Activated naive CD4-positive, alpha-beta T cell treated with anti-CD3 and anti-CD28 coated beads, Interleukin-2, amount 50 U/mL, for 72 hours (primary cell): ENCODE results near the gene PLEKHO1. TPM values are rescaled to one million over a fixed set of nuclear protein-coding genes. Genes with fewer than 3 reads are reported as not detected.
"Not testable (repeated sequence)": the region's sequence is repeated elsewhere in the genome, so short reads cannot be mapped to it uniquely, and the experiment has no call there.

Experiments
- ATAC-seq, 2 donors: fragments of 150-1000 bp; cut with Tn5 transposase; 2 replicates each; pipeline ENCODE4 v1.10.0; 2021; ENCODE audit warnings: mild to moderate bottlenecking in 2 of 2, moderate library complexity in 2 of 2
- DNase-seq, 2 donors: peaks; one replicate each; pipeline ENCODE4 v3.0.0; 2021 to 2022; ENCODE audit warnings: low spot score in 2 of 2
- H3K27ac Mint-ChIP-seq, 2 donors: one replicate each; pipeline ENCODE4 v1.8.0; 2022; ENCODE audit warnings: mild to moderate bottlenecking in 2 of 2, mixed read lengths in 2 of 2
- H3K36me3 Mint-ChIP-seq, 2 donors: one replicate each; pipeline ENCODE4 v1.8.0; 2022; ENCODE audit warnings: mixed read lengths in 2 of 2
- H3K9me3 Mint-ChIP-seq, 2 donors: one replicate each; pipeline ENCODE4 v1.8.0; 2022; ENCODE audit warnings: mixed read lengths in 2 of 2
- total RNA-seq, 2 donors: library from RNA; stranded (reverse); gene quantifications; one replicate each; pipeline ENCODE4 v1.2.3, GENCODE V29; 2022

The PLEKHO1 gene, protein sequence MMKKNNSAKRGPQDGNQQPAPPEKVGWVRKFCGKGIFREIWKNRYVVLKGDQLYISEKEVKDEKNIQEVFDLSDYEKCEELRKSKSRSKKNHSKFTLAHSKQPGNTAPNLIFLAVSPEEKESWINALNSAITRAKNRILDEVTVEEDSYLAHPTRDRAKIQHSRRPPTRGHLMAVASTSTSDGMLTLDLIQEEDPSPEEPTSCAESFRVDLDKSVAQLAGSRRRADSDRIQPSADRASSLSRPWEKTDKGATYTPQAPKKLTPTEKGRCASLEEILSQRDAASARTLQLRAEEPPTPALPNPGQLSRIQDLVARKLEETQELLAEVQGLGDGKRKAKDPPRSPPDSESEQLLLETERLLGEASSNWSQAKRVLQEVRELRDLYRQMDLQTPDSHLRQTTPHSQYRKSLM
- total RNA-seq, result 10 to 100 TPM in 1 of 2 donors, 1 to 10 TPM in 1; 6.7 to 14.7 TPM

DNA sequence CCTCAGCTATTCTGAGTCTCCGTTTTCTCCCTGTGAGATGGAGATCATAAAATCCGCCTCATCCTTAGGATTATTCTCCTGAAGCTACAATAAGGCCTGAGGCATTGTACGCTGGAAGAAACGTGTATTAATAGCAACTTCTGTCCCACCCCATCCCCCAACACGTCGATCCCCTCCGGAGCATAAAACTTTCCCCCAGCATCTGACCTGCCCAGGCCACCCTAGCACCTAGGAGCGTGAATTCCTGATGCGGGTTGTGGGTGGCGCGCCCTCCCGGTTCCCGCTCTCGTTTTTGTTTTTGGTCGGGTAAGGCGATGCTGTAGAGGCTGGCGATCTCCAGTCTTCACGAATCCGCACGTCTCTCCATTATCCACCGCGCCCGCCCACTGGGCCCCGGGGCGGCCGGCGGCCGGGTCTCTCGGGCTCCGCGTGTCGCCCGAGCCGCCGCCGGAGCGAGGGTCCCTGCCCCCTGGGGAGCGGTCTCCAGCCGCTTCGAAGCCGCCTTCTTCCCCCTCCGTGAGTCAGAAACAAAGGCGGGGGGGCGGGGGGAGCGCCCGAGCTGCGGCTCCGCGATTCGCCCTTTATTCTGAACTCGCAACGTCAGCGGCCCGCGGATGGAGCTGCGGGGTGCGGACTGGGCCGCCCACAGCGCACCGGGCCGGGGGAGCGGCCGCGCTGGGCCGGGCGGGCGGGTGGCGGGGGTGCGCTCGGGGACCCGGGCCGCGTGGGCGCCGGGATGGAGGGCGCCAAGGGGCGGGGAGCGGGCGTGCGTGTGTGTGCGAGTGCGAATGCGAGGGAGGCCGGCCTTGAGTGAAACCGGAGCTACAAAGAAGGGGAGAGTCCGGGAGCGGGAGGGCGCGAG, at the start of gene PLEKHO1:
Gene PLEKHO1, plus strand, starts transcription at position 646 of the 862 bp plus-strand sequence. CDS start 342 bp downstream, outside the sequence.
- DNase-seq (peak; percentile 65 to 73), ATAC-seq (peak; percentile 82 to 89)
- Mint-ChIP-seq H3K27ac (peak within 1 kb of the TSS in 1 of 2 donors; percentile 5), H3K9me3 (no peaks in the 10 kb centered on the region), H3K36me3 (peaks cover 0 to 16% of the 10 kb centered on the region in 2 donors)

- no peak overlapping the region for H3K27ac Mint-ChIP-seq
- no peak for ATAC-seq
- H3K36me3 Mint-ChIP-seq, result peaks cover 0 to 35% of the 10 kb centered on the region in 2 donors
Measured at GRCh38 chr1:150102986-150103385, 46.7 kb upstream of the PLEKHO1 start.

DNA sequence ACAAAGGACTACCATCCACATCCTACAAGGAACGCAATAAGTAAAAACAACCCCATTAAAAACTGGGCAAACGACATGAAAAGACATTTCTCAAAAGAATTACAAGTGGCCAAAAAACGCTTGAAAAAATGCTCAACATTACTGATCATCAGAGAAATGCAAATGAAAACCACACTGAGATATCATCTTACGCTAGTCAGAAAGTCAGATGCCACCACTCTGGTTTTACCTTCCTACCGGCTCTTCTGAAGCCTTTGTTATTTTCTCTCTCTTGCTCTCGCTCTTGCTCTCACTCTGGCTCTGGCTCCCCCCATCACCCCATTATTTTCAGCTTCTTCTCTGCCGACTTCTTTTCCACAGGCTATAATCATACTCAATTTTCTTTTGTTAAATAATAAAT, 43.4 kb upstream of the PLEKHO1 start:
- ATAC-seq (peak; percentile 69 to 81), DNase-seq (no peak)
- Mint-ChIP-seq H3K27ac (peak overlapping the region; percentile 60 to 78), H3K36me3 (peaks cover 0 to 29% of the 10 kb centered on the region in 2 donors), H3K9me3 (peaks cover 0 to 5% of the 10 kb centered on the region in 2 donors)

More at GRCh38 chr1:150102986-150103385, 46.7 kb upstream of the PLEKHO1 start:
- DNase-seq, result no peak
- peaks cover 0 to 4% of the 10 kb centered on the region in 2 donors for H3K9me3 Mint-ChIP-seq

DNA sequence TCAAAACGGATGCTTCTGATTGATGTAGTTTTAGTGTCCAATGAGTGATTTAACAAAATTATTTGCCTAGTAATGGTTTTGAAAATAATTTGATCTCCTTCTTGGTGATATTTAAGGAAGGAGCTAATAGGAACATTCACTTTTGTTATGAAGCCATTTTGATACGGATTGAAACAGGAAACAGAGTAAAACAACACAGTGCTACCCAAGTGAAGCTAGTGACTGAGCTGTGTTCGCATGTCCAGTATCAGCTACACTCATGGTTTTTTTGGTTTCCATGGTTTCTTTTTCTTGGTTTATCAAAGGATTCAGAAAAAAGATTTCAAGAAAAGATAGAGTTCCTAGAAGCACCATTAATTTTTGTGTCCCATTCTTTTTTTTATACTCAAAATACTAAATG, 40.1 kb upstream of the PLEKHO1 start:
- DNase-seq, result no peak
- peak overlapping the region in 1 of 2 donors; percentile 79 for H3K27ac Mint-ChIP-seq
- peaks cover 0 to 47% of the 10 kb centered on the region in 2 donors for H3K36me3 Mint-ChIP-seq
- peak; percentile 43 to 73 for ATAC-seq
- H3K9me3 Mint-ChIP-seq, result peaks cover 0 to 9% of the 10 kb centered on the region in 2 donors

- DNase-seq (no peak), ATAC-seq (no peak)
- Mint-ChIP-seq H3K9me3 (peaks cover 3 to 12% of the 10 kb centered on the region in 2 donors), H3K27ac (peak overlapping the region; percentile 63 to 79), H3K36me3 (peaks cover 3 to 47% of the 10 kb centered on the region in 2 donors)
Measured at GRCh38 chr1:150110116-150110515, 39.6 kb upstream of the PLEKHO1 start.

GRCh38 chr1:150111670-150112069, 38.0 kb upstream of the PLEKHO1 start:
- peaks cover 6 to 16% of the 10 kb centered on the region in 2 donors for H3K9me3 Mint-ChIP-seq
- H3K27ac Mint-ChIP-seq, result peak overlapping the region in 1 of 2 donors; percentile 79
- peaks cover 8 to 46% of the 10 kb centered on the region in 2 donors for H3K36me3 Mint-ChIP-seq
- DNase-seq (no peak), ATAC-seq (no peak)

DNA sequence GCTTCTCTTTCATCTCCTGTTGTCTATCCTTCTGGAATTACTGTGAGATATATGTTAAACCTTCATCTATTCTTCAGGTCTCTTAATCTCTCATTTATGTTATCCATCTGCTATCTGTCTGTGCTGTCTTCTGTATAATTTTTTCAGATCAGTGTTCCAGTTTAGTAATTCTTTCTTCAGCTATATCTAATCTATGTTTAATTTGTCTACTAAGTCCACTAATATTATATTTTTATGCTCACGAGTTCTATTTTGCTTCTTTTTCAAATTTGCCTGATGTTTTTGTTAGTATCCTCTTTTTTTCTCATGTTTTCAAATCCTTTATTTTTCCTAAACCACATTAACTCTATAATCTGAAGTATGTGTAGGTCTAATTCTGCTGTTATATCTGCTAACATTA, 34.6 kb upstream of the PLEKHO1 start:
- H3K36me3 Mint-ChIP-seq, result peaks cover 8 to 33% of the 10 kb centered on the region in 2 donors
- no peak for DNase-seq
- no peak overlapping the region for H3K27ac Mint-ChIP-seq
- peaks cover 6 to 11% of the 10 kb centered on the region in 2 donors for H3K9me3 Mint-ChIP-seq
- ATAC-seq, result no peak

DNA sequence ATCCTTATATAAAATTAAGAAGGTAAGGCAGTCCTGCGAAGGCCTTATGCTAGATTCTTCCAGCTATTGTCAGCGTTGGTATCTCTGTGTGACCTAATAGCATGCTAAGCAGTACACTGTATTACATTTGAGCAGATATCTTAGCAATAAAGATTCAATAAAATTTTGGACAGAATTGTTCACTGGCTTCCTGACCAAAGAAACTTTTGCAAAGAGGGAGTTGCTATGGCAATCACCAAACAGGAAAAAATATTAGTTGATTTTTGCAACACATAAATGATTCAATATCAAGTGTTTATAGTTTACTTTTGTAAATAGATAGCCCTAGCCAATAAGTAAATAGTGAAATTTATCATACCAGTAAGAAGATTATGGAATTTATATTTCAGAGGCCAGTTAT, 31.0 kb upstream of the PLEKHO1 start:
- no peak overlapping the region for H3K27ac Mint-ChIP-seq
- peaks cover 8 to 23% of the 10 kb centered on the region in 2 donors for H3K36me3 Mint-ChIP-seq
- H3K9me3 Mint-ChIP-seq, result peaks cover 6 to 14% of the 10 kb centered on the region in 2 donors
- ATAC-seq (no peak), DNase-seq (no peak)

GRCh38 chr1:150121236-150121862, 28.4 kb upstream of the PLEKHO1 start:
- H3K36me3 Mint-ChIP-seq, result no peaks in the 10 kb centered on the region
- no peak overlapping the region for H3K27ac Mint-ChIP-seq
- DNase-seq (no peak), ATAC-seq (no peak)
- peaks cover 0 to 4% of the 10 kb centered on the region in 2 donors for H3K9me3 Mint-ChIP-seq

DNA sequence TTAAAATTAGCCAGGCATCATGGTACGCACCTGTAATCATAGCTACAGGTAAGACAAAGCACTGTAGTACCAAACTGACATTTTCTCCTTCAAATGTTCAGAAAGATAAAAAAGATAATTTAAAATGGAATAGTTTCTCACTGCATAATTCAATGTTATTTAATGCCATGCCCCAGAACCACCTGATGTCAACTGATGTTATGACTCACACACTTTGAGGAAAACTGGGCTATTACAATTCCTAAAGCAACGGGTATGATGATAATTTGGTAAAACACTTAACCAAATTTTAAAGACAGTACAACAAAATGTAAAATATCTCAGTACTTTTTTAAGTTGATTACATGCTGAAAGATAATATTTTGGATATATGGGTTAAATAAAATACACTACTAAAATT, 22.9 kb upstream of the PLEKHO1 start:
- no peak overlapping the region for H3K27ac Mint-ChIP-seq

GRCh38 chr1:150127464-150127863, 22.3 kb upstream of the PLEKHO1 start:
- Mint-ChIP-seq H3K36me3 (no peaks in the 10 kb centered on the region), H3K27ac (no peak overlapping the region), H3K9me3 (peaks cover 0 to 4% of the 10 kb centered on the region in 2 donors)
- peak; percentile 24 to 40 for ATAC-seq
- DNase-seq, result no peak

More for the DNA sequence above, 22.9 kb upstream of the PLEKHO1 start:
- DNase-seq (no peak), ATAC-seq (no peak)
- Mint-ChIP-seq H3K9me3 (peaks cover 0 to 4% of the 10 kb centered on the region in 2 donors), H3K36me3 (no peaks in the 10 kb centered on the region)

DNA sequence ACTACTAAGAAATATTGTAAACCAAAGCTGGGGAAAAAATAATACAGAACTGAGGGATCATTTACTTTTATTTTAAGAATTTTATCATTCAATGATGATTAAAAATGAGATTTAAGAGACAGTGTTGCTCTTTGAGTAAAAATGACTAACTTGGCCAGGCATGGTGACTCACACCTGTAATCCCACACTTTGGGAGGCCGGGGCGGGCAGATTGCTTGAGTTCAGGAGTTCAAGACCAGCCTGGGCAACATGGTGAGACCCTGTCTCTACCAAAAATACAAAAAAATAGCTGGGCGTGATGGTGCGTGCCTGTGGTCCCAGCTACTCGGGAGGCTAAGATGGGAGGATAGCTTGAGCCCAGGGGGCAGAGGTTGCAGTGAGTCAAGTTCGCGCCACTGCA, 21.8 kb upstream of the PLEKHO1 start:
- Mint-ChIP-seq H3K9me3 (peaks cover 0 to 3% of the 10 kb centered on the region in 2 donors), H3K27ac (peak overlapping the region in 1 of 2 donors; percentile 57), H3K36me3 (no peaks in the 10 kb centered on the region)
- ATAC-seq (peak; percentile 76 to 83), DNase-seq (peak in 1 of 2 donors; percentile 27)

- no peaks in the 10 kb centered on the region for H3K9me3 Mint-ChIP-seq
- H3K36me3 Mint-ChIP-seq, result no peaks in the 10 kb centered on the region
- ATAC-seq (no peak), DNase-seq (no peak)
- H3K27ac Mint-ChIP-seq, result no peak overlapping the region
Measured at GRCh38 chr1:150132372-150132771, 17.3 kb upstream of the PLEKHO1 start.

DNA sequence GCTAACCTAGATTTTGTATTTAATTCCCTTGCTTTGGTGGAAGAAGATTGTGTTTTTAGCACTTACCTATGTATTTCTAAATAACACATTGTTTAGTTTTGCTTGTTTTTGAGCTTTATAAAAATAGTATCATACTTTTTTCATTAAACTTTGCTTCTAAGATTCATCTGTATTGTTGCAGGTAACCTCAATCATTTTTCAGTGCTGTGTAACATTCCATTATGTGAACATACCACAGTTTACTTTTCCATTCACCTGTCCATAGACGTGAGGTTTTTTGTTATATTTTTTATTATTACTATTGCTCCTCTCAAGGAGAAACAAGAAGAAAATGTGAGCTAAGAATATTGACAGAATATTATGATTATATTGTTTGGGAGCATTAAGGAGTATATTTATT, 15.2 kb upstream of the PLEKHO1 start:
- Mint-ChIP-seq H3K27ac (no peak overlapping the region), H3K9me3 (no peaks in the 10 kb centered on the region), H3K36me3 (no peaks in the 10 kb centered on the region)
- DNase-seq (no peak), ATAC-seq (no peak)

GRCh38 chr1:150135400-150135799, 14.3 kb upstream of the PLEKHO1 start:
- H3K27ac Mint-ChIP-seq, ATAC-seq, H3K36me3 Mint-ChIP-seq, H3K9me3 Mint-ChIP-seq, DNase-seq: not testable (repeated sequence)

GRCh38 chr1:150138044-150138443, 11.7 kb upstream of the PLEKHO1 start:
- Mint-ChIP-seq H3K36me3 (no peaks in the 10 kb centered on the region), H3K9me3 (no peaks in the 10 kb centered on the region), H3K27ac (no peak overlapping the region)
- no peak for DNase-seq
- ATAC-seq, result no peak
